ENCODE results near the gene GRIN2A.

DNA sequence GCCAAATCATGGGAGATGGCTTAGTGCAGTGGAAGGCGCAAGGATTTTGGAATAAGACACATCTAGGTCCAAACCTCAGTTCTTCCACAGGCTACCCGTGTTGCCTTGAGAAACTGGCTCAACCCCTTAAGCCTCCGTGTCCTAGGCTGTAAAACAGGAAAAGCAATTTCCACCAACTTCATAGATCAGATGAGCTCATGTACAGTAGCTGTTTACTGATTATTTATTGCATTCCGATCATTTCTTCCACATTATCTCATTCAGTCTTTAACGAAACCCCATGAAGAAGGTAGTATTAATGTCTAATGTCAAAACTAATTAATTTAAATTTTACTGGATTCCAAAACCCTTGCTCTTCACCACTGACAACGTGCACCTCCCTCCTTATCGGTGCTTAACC is 231.6 kb downstream of the GRIN2A start:
- TF ChIP-seq POLR2A (IDR thresholded peaks at IDR 0.05; ENCODE audit: low read depth, low read length) (no peak), POLR2AphosphoS5 (IDR thresholded peaks at IDR 0.05; ENCODE audit: low read depth, low read length) (no peak), TAF1 (IDR thresholded peaks at IDR 0.05; ENCODE audit: borderline replicate concordance, low read depth, low read length) (no peak)
